ENCODE data around the gene ZER1. TPM values are rescaled to one million over a fixed set of nuclear protein-coding genes. Genes with fewer than 3 reads are reported as not detected.
A peak's percentile ranks its signal among the peaks of the same experiment; 100 is the strongest.

Gene ZER1
- total RNA-seq, 1 donor from 2014 or later: 45.5 TPM

- Histone ChIP-seq H3K27ac (peak overlapping the region; percentile 84), H3K9me3 (no peaks in the 10 kb centered on the region), H3K4me1 (peaks cover 8% of the 10 kb centered on the region), H3K36me3 (peaks cover 23% of the 10 kb centered on the region), H3K27me3 (ENCODE audit: low read depth) (no peaks in the 10 kb centered on the region), H3K4me3 (peak overlapping the region; percentile 78)
- ATAC-seq (no peak), DNase-seq (no peak)
- intact Hi-C loops (cut with DNase I): no loop called here
- TF ChIP-seq, protein P1, sequence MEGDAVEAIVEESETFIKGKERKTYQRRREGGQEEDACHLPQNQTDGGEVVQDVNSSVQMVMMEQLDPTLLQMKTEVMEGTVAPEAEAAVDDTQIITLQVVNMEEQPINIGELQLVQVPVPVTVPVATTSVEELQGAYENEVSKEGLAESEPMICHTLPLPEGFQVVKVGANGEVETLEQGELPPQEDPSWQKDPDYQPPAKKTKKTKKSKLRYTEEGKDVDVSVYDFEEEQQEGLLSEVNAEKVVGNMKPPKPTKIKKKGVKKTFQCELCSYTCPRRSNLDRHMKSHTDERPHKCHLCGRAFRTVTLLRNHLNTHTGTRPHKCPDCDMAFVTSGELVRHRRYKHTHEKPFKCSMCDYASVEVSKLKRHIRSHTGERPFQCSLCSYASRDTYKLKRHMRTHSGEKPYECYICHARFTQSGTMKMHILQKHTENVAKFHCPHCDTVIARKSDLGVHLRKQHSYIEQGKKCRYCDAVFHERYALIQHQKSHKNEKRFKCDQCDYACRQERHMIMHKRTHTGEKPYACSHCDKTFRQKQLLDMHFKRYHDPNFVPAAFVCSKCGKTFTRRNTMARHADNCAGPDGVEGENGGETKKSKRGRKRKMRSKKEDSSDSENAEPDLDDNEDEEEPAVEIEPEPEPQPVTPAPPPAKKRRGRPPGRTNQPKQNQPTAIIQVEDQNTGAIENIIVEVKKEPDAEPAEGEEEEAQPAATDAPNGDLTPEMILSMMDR (IDR thresholded peaks at IDR 0.05): no peak
Observed at GRCh38 chr9:128723352-128723865, 48.3 kb downstream of the ZER1 start.

DNA sequence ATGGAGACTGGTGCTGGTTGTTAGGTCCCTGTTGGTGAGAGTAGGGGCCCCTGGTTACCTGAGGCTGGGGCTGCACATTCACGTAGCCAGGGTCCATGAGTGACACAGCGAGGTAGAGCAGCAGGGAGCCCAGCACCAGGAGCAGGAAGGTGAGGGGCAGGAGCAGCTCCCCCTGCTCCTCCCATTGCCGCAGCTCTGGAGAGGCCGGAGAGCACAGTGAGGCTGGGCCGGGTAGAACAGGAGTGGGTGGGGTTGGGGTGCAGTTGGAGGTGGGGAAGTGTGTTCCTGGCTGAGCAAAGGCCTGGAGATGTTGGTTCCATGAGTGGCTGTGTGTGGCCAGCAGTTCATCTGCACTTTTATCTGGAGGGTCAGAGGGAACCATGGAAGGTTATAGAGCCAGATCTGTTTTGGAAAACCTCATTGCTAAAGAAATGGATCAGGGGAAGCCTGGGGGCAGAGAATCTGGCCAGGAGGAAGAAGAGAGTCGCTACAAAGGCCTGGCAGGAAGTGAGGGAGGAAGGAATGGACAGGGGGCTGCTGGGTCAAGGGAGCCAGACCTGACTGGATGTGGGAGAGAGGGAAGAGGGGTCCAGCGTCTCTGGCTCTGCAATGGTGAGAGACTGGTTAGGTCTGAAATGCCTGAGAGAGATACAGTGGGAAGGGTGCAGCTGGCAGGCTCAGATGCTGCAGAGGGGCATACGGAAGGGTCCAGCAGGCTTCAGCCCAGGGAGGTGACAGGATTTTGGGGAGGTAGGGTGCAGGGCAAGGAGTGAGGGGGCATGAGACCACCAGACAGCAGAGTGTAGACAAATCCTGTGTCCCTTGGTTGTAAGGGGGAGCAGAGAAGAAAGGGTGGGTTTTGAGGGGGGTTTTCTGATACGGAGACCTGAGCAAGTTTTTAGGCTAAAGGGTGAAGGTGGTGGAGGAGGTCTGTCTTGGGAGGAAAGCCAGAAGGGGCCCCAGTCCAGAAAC lies 49.1 kb downstream of the ZER1 start:
- Histone ChIP-seq H3K27ac (no peak overlapping the region), H3K4me1 (peaks cover 8% of the 10 kb centered on the region), H3K4me3 (no peak overlapping the region), H3K36me3 (peaks cover 23% of the 10 kb centered on the region), H3K9me3 (no peaks in the 10 kb centered on the region), H3K27me3 (ENCODE audit: low read depth) (no peaks in the 10 kb centered on the region)
- intact Hi-C loops (cut with DNase I): no loop called here
- DNase-seq: no peak
- TF ChIP-seq, protein P1 (IDR thresholded peaks at IDR 0.05): no peak
- no peak for ATAC-seq

GRCh38 chr9:128721487-128722010 lies 50.2 kb downstream of the ZER1 start:
- DNase-seq (no peak), ATAC-seq (no peak)
- Histone ChIP-seq H3K4me1 (peaks cover 8% of the 10 kb centered on the region), H3K27ac (no peak overlapping the region), H3K9me3 (no peaks in the 10 kb centered on the region), H3K36me3 (peaks cover 23% of the 10 kb centered on the region), H3K4me3 (no peak overlapping the region), H3K27me3 (ENCODE audit: low read depth) (no peaks in the 10 kb centered on the region)
- TF ChIP-seq, protein P1 (IDR thresholded peaks at IDR 0.05): no peak
- intact Hi-C loops (cut with DNase I): no loop called here

GRCh38 chr9:128720841-128721486 lies 50.8 kb downstream of the ZER1 start:
- DNase-seq: no peak
- Histone ChIP-seq H3K27ac (no peak overlapping the region), H3K27me3 (ENCODE audit: low read depth) (no peaks in the 10 kb centered on the region), H3K4me3 (no peak overlapping the region), H3K9me3 (no peaks in the 10 kb centered on the region), H3K36me3 (peaks cover 23% of the 10 kb centered on the region), H3K4me1 (peaks cover 8% of the 10 kb centered on the region)
- TF ChIP-seq, protein P1 (IDR thresholded peaks at IDR 0.05): no peak
- ATAC-seq: no peak
- intact Hi-C loops (cut with DNase I): no loop called here

DNA sequence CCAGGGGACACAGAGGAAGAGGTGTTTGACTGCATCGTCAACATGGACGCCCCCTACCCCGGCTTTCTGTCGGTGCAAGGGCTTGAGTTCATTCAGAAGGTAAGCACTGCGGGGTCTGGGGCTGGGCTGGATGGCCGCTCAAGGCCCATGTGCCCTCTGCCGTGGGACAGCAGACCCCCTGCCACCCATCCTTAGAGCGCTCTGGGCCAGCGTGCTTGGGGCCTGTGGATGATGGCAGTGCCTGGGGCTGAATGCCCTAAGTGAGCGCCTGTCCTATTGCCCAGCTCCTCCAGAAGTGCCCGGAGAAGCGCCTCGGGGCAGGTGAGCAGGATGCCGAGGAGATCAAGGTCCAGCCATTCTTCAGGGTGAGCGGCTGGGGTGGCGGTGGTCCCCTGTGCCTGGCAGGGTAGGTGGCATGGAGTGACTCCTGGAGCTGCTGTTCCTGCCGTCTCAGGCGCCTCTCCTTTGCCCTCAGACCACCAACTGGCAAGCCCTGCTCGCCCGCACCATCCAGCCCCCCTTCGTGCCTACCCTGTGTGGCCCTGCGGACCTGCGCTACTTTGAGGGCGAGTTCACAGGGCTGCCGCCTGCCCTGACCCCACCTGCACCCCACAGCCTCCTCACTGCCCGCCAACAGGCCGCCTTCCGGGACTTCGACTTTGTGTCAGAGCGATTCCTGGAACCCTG lies 51.7 kb downstream of the ZER1 start:
- no peaks in the 10 kb centered on the region for H3K27me3 ChIP-seq (ENCODE audit: low read depth)
- ATAC-seq: no peak
- TF ChIP-seq, protein P1 (IDR thresholded peaks at IDR 0.05): no peak
- no peak for DNase-seq
- no peaks in the 10 kb centered on the region for H3K9me3 ChIP-seq
- H3K27ac ChIP-seq: no peak overlapping the region
- peaks cover 23% of the 10 kb centered on the region for H3K36me3 ChIP-seq
- no peak overlapping the region for H3K4me3 ChIP-seq
- peaks cover 7% of the 10 kb centered on the region for H3K4me1 ChIP-seq
- intact Hi-C loops (cut with DNase I): no loop called here

All from lower lobe of right lung (tissue), 2 donors.